Kidney epithelial cell (primary cell): ENCODE data around the gene LMO1. TPM values are rescaled to one million over a fixed set of nuclear protein-coding genes. Genes with fewer than 3 reads are reported as not detected.

Experiments
- DNase-seq: peaks from one replicate; pipeline ENCODE4 v3.0.0-alpha.2; 2010; ENCODE audit warnings: low read depth
- H3K27me3 ChIP-seq: 2 replicates; pipeline ENCODE4 v1.6.0; 2011; ENCODE audit warnings: low read length; ENCODE audit not compliant: control insufficient read depth, insufficient read depth
- H3K36me3 ChIP-seq: 2 replicates; pipeline ENCODE4 v1.5.1; 2011; ENCODE audit warnings: low read length; ENCODE audit not compliant: control insufficient read depth, insufficient read depth
- H3K4me3 ChIP-seq: 2 replicates; pipeline ENCODE4 v1.5.1; 2011; ENCODE audit warnings: low read depth, mild to moderate bottlenecking, control low read depth, low read length
- CTCF ChIP-seq: IDR thresholded peaks from 2 replicates; pipeline ENCODE4 v1.5.1; 2011; ENCODE audit warnings: mild to moderate bottlenecking, moderate library complexity, low read length, control low read depth, inconsistent platforms; ENCODE audit not compliant: insufficient read depth, poor library complexity, severe bottlenecking
- total RNA-seq: library from RNA; depleted of rRNA; stranded (reverse); fragments of >200 nt; gene quantifications from 2 replicates; pipeline ENCODE4 v1.2.3, GENCODE V29; 2015

Gene LMO1
- total RNA-seq, 1 donor from 2014 or later, result 0.50 TPM

DNA sequence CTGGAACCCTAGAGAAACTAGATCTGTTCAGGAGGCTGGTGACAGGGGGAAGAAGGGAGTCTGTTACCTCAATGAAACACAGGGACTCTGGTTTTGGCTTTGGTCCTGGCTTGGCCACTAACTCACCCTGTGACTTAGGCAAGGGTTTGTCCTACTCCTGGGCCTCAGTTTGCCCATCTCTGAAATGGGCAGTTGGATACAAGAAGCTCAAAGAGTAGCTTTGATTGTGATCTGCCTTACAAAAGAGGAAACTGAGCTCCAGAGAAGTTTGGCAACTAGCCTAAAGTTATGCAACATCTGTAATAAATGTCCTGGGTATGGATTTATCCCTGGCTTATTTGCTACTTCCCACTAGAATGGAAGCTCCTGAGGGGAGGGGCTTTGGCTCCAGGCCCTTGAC lies 24.0 kb upstream of the LMO1 start:
- Histone ChIP-seq H3K27me3 (peaks cover 3% of the 10 kb centered on the region), H3K36me3 (no peaks in the 10 kb centered on the region), H3K4me3 (no peak overlapping the region)
- DNase-seq, result no peak
- no peak for TF ChIP-seq CTCF

GRCh38 chr11:8287297-8287696 lies 23.6 kb upstream of the LMO1 start:
- TF ChIP-seq CTCF, result no peak
- DNase-seq, result no peak
- no peak overlapping the region for H3K4me3 ChIP-seq
- H3K36me3 ChIP-seq, result no peaks in the 10 kb centered on the region
- peaks cover 7% of the 10 kb centered on the region for H3K27me3 ChIP-seq

DNA sequence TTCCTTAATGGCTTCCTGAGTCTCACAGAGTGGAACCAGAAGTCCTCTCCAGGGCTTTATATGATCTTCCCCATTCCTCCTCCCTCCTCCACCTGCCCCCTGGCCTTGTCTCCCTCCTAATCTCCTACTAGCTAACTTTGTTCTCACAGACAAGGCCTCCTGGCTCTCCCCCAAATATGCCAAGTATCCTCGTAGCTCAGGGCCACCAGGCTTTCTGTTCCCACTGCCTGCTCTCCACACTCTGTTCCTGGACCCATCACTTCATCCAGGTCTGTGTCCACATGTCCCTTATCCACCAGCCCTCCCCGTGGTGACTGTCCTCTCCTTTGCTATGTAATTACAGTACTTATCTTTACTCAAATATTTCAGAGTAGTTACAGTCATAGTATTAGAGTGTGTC lies 23.2 kb upstream of the LMO1 start:
- no peak for DNase-seq
- H3K27me3 ChIP-seq, result peaks cover 9% of the 10 kb centered on the region
- H3K36me3 ChIP-seq, result no peaks in the 10 kb centered on the region
- no peak overlapping the region for H3K4me3 ChIP-seq
- no peak for TF ChIP-seq CTCF

GRCh38 chr11:8285796-8286195 lies 22.1 kb upstream of the LMO1 start:
- DNase-seq, result no peak
- no peaks in the 10 kb centered on the region for H3K36me3 ChIP-seq
- H3K27me3 ChIP-seq, result peaks cover 9% of the 10 kb centered on the region
- TF ChIP-seq CTCF, result no peak
- H3K4me3 ChIP-seq, result no peak overlapping the region

DNA sequence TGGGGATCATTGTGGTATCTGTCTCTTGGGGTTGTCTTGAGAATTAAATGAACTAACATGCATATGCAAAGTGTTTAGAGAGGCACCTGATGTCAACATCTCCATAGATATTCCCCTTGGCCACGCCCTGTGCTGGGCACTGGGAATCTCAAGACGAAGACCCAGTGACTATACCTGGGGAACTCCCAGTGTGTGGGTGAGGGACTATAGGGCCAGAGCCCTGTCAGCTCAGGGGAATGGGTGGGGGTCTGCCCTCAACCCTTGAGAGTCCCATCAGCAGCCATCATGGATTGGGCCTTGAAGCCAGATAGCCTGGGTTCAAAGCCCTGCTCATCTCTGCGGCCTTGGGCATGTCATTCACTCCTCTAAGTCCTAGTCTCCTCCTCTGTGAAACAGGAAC lies 21.6 kb upstream of the LMO1 start:
- Histone ChIP-seq H3K4me3 (no peak overlapping the region), H3K36me3 (no peaks in the 10 kb centered on the region), H3K27me3 (peaks cover 7% of the 10 kb centered on the region)
- no peak for TF ChIP-seq CTCF
- no peak for DNase-seq

GRCh38 chr11:8283465-8284230 lies 20.0 kb upstream of the LMO1 start:
- TF ChIP-seq CTCF, result no peak
- Histone ChIP-seq H3K36me3 (no peaks in the 10 kb centered on the region), H3K27me3 (peaks cover 7% of the 10 kb centered on the region), H3K4me3 (no peak overlapping the region)
- DNase-seq, result no peak
